Fibroblast of peridontal ligament (primary cell): Measurements from ENCODE around the gene YIPF2.
A peak's percentile ranks its signal among the peaks of the same experiment; 100 is the strongest.

Experiments
- DNase-seq: peaks from one replicate; pipeline ENCODE4 v3.0.0-alpha.2; 2010; ENCODE audit errors: extremely low read depth

YIPF2 gene

GRCh38 chr19:10876459-10877240, 51.8 kb downstream of the YIPF2 start:
- DNase-seq = no peak

DNA sequence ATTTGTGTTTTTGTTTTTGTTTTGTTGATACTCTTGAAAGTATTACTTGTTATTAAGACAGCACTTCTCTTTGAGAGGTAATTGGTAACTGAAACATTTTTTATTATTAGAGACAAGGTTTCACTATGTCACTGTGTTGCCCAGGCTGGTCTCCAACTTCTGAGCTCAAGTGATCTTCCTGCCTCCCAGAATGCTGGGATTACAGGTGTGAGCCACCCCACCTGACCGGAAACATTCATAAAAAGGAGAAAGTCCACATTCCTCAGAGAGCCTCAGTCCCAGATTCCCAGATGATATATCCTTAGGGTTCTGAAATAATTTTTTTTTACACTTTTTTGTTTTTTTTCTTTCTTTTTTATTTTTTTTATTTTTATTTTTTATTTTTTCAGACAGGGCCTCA, 54.4 kb downstream of the YIPF2 start:
- DNase-seq = no peak

DNA sequence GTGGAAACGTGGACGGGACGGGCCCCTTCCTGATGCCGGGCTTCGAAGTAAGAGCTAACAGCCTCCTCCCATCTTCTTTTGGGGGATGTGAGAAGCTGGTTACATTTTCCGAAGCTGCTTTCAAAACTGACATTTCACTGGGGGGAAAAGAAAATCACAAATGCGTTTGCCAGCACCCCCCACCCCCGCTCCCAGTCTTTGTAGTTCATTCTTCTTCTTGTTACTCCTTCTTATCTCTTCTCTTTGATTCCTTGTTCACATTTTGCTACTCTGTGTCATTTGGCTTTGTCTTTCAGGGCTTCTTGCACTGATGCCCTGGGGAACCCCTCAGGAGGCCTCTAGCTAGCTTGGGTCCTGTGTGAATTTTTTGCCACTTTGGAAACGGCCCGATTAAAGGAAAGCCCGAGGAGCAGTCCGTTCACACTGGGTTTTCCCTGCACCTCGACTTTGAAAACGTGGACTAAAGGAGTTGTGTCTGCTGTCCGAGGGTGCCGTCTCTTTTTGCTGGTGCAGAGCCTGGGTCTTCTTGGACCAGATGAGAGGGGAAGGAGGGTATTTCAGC, 55.8 kb downstream of the YIPF2 start:
- DNase-seq = peak; percentile 19
